H1 (cell line): ENCODE measurements around the gene ANKRD53.

ENCODE experiments used
- BRCA1 ChIP-seq: IDR thresholded peaks from 2 replicates; pipeline ENCODE4 v1.6.1; 2012; ENCODE audit warnings: low read depth, low read length, improper control_type of control experiment
- CBX5 ChIP-seq: fragments of 300-800, 300-1000 bp; sonication (generic); IDR thresholded peaks from 2 replicates; pipeline ENCODE4 v1.7.1; 2016; ENCODE audit warnings: antibody characterized with exemption, low read length, low read depth
- GABPA ChIP-seq: IDR thresholded peaks from 2 replicates; pipeline ENCODE4 v1.6.1; 2011; ENCODE audit warnings: mild to moderate bottlenecking, low read length, moderate library complexity, borderline replicate concordance; ENCODE audit not compliant: insufficient read depth
- KDM4A ChIP-seq: IDR thresholded peaks from one replicate; pipeline ENCODE4 v1.7.1; 2012; ENCODE audit warnings: low read depth, mild to moderate bottlenecking, moderate library complexity, low read length, inconsistent platforms; ENCODE audit not compliant: severe bottlenecking
- POLR2A ChIP-seq, 2 experiments: IDR thresholded peaks; 1 replicate in 1 of 2; 2 replicates in 1 of 2; pipeline ENCODE4 v1.6.1; 2011; ENCODE audit warnings: low read depth in 2 of 2, low read length in 2 of 2, mild to moderate bottlenecking in 2 of 2; ENCODE audit errors: control extremely low read depth in 1 of 2
- RAD21 ChIP-seq, 2 experiments: IDR thresholded peaks in 1 of 2; conservative IDR thresholded peaks in 1 of 2; 2 replicates each; pipeline ENCODE4 v1.6.1; 2011; ENCODE audit warnings: low read depth in 2 of 2, low read length in 2 of 2, improper control_type of control experiment in 1 of 2, inconsistent platforms in 1 of 2, mild to moderate bottlenecking in 1 of 2, moderate library complexity in 1 of 2
- SP1 ChIP-seq: IDR thresholded peaks from 2 replicates; pipeline ENCODE4 v1.6.1; 2011; ENCODE audit warnings: low read depth, low read length
- TF ChIP-seq, protein P1 (sequence below), 3 experiments: IDR thresholded peaks; 1 replicate in 2 of 3; 2 replicates in 1 of 3; pipeline versions ENCODE4 v1.5.1 to v1.6.1; 2011; ENCODE audit warnings: low read length in 3 of 3, mild to moderate bottlenecking in 3 of 3, inconsistent platforms in 2 of 3, low read depth in 1 of 3, moderate library complexity in 1 of 3; ENCODE audit not compliant: insufficient read depth in 1 of 3; ENCODE audit errors: control extremely low read depth in 1 of 3
- TF ChIP-seq, protein P2 (sequence below): IDR thresholded peaks from 2 replicates; pipeline ENCODE4 v1.6.1; 2011; ENCODE audit warnings: low read length, improper control_type of control experiment
- TF ChIP-seq, protein P3 (sequence below): IDR thresholded peaks from 2 replicates; pipeline ENCODE4 v1.6.1; 2012; ENCODE audit warnings: inconsistent platforms

DNA sequence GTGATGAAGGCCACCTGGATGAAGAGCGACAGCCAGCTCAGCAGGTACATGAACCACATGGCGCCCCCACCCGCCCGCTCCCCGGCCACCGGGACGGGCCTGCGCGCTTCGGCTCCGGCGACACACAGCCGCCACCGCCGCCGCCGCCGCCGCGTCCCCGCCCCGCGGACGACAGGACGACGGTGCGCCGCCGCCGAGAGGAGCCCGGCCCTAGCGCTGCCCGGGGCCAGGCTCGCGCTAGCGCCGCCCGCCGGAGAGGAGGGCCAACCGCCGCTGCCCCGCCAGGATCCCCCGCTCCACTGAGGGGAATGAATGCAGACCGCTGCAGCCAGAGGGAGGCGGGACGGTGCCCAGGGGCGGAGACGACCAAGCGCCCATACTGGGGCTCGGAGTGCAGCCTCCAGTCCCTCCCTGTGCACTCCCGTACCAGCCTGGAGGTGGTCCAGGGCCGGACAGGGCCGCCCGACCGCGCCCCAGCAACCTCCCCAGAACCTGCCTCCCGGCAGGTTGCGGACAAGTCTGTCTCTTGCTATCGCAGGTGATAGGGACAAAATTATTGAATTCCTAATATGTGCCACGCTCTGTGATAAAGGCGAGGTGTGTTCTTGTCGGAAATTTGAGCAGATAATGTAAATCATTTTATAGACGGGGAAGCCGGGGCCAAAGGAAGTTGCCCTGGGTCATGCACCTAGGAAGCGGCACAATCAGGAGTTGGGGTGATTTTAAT is 16.4 kb downstream of the ANKRD53 start, which contains the start of gene TEX261:
- TF ChIP-seq, protein P1, sequence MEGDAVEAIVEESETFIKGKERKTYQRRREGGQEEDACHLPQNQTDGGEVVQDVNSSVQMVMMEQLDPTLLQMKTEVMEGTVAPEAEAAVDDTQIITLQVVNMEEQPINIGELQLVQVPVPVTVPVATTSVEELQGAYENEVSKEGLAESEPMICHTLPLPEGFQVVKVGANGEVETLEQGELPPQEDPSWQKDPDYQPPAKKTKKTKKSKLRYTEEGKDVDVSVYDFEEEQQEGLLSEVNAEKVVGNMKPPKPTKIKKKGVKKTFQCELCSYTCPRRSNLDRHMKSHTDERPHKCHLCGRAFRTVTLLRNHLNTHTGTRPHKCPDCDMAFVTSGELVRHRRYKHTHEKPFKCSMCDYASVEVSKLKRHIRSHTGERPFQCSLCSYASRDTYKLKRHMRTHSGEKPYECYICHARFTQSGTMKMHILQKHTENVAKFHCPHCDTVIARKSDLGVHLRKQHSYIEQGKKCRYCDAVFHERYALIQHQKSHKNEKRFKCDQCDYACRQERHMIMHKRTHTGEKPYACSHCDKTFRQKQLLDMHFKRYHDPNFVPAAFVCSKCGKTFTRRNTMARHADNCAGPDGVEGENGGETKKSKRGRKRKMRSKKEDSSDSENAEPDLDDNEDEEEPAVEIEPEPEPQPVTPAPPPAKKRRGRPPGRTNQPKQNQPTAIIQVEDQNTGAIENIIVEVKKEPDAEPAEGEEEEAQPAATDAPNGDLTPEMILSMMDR (IDR thresholded peaks at IDR 0.05; ENCODE audit: control extremely low read depth in 1 of 3, insufficient read depth in 1 of 3, low read depth in 1 of 3, low read length in 3 of 3) = peak; percentile 77 to 86 (median 85)
- TF ChIP-seq BRCA1 (no peak), KDM4A (peak; percentile 62), RAD21 (IDR thresholded peaks at IDR 0.05 in 1 of 2, conservative IDR thresholded peaks at IDR 0.05 in 1 of 2; ENCODE audit: low read depth in 2 of 2, low read length in 2 of 2) (peak in 1 of 2 experiments; percentile 19; a peak in 1 of 4 replicates), POLR2A (IDR thresholded peaks at IDR 0.05; ENCODE audit: control extremely low read depth in 1 of 2, low read depth in 2 of 2, low read length in 2 of 2) (no peak), GABPA (no peak), CBX5 (no peak), SP1 (no peak)
- TF ChIP-seq, protein P2, sequence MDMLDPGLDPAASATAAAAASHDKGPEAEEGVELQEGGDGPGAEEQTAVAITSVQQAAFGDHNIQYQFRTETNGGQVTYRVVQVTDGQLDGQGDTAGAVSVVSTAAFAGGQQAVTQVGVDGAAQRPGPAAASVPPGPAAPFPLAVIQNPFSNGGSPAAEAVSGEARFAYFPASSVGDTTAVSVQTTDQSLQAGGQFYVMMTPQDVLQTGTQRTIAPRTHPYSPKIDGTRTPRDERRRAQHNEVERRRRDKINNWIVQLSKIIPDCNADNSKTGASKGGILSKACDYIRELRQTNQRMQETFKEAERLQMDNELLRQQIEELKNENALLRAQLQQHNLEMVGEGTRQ = no peak
- TF ChIP-seq, protein P3, sequence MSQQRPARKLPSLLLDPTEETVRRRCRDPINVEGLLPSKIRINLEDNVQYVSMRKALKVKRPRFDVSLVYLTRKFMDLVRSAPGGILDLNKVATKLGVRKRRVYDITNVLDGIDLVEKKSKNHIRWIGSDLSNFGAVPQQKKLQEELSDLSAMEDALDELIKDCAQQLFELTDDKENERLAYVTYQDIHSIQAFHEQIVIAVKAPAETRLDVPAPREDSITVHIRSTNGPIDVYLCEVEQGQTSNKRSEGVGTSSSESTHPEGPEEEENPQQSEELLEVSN = no peak
